Measurements from ENCODE around the gene MCTP1. TPM values are rescaled to one million over a fixed set of nuclear protein-coding genes. Genes with fewer than 3 reads are reported as not detected.
"Not testable (repeated sequence)": the region's sequence is repeated elsewhere in the genome, so short reads cannot be mapped to it uniquely, and the experiment has no call there.

The MCTP1 gene
- total RNA-seq, 1 donor from 2014 or later, result 63.6 TPM

DNA sequence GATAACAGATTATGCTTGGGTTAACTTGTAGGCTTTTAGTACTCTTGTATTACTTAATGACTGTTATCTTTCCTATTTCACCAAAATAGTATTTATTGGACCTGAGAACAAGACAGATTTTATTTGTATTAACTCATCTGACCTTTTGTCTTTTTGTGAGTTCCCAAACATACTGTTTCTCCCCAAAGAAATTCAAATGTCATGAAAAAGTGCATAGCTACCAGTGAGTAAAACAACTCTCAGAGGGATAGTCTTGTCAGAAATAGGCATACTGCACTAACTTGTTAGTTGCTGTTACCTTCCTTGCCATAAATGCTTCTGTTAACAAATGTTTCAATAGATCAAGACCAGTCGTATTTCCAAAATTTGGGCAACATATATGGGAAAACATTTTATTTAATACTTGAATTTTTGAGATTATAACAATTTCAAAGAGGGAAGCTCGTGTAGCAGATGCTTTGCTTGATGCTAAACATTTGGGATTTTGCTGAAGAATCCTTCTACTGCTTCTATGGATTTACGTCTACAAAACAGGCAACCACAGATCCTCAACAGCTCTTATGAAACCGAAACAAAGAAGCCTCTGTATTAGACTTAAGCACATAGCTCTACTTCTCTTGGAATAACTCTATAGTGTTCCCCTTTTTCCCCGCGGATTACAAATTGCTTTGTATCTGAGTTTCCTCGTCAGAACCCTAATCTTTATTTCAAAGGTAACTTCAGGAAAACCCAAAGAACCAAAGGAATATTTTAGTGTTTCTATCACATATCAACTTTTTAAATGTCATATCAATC, 248.8 kb downstream of the MCTP1 start:
- DNase-seq (ENCODE audit: low read depth, low spot score), result no peak

DNA sequence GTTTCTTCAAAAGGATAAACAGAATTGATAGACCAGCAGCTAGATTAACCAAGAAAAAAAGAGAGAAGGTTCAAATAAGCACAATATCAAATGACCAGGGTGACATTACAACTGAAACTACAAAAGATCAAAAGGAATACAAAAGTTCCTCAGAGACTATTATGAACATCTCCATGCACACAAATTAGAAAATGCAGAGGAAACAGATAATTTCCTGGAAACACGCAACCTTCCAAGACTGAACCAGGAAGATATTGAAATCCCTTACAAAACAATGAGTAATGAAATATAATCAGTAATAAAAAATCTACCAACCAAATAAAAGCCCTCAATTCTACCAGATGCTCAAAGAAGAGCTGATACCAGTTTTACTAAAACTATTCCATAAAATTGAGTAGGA, 252.1 kb downstream of the MCTP1 start:
- peak; percentile 24 for DNase-seq (ENCODE audit: low read depth, low spot score)

DNA sequence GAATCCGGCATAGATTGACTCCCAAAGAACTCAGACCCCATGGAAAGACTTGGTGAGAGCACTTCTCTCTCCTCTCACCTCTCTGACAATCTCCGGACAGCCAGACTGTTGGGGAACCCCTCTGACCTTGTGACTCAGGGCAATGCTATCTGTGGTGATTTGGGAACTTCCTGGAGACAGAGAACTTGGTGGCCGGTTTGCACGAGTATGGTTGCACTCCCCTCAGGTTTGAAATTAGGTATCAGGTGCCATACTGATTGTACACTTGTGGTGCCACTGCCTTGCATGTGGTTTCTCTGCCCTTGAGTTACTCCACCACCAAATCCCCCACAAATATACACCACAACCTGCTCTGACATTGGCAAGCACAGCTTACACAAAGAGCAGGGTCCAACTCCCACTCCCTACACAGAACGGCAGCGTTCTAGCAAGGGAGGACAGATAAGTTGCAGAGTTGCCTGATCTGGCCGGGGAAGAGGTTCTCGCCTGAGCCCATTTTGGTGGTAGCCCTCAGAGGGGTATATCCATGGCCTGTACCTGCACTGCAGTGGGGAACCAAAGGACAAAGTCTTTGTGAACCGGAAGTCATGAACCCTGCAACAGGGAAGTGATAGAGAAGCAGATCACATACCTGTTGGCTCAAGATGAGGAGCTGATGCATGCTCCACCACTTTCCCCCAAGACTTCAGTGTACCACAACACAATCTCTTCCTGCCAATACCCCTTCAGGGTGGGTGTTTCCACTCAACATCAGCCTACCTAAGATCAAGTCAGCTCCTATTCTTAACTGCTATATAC, 255.1 kb downstream of the MCTP1 start:
- no peak for DNase-seq (ENCODE audit: low read depth, low spot score)

DNA sequence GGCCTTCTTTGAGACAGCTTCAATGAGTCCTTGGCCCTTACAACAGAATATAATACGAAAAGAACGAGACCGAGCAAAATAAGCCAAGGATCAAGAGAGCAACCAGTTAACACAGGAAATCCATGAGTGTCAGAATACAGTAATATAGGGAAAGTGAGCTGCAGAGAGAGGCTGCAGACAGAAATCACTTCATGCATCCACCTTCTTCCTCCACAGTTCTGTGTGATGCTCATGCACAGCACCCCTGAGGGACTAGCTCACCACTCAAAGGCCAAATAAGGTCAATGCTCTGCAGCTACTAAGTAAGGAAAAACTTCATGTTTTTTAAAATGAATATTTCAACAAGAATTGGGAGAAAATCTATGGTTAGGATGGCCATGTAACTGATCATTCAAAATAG, 257.1 kb downstream of the MCTP1 start:
- DNase-seq (ENCODE audit: low read depth, low spot score), result no peak

DNA sequence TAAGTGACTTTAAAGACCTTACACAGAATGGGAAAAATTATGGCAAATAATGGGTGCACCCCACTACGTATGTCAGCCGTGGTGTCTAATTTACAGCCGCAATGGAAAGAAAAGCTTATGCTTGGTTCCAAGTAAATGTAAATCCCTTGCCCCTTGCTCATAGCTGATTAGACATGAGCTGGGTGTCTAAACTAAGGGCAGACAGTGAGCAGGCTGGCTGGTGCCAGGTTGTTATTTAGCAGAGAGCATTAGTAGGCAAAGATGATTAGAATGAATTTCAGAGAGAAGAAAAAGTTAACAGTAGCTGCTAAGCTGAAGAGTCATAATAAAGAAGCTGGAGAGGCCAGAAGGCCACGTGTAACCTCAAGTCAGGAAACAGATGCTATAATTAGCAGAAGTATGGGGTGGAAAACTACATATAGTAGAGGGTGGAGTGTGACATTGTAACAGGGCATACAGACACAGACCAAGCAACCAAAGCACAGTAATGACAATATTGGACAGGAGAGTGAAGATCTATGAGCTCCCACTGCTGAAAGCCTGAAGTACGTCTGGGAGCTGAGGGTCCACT, 257.7 kb downstream of the MCTP1 start:
- no peak for DNase-seq (ENCODE audit: low read depth, low spot score)

DNA sequence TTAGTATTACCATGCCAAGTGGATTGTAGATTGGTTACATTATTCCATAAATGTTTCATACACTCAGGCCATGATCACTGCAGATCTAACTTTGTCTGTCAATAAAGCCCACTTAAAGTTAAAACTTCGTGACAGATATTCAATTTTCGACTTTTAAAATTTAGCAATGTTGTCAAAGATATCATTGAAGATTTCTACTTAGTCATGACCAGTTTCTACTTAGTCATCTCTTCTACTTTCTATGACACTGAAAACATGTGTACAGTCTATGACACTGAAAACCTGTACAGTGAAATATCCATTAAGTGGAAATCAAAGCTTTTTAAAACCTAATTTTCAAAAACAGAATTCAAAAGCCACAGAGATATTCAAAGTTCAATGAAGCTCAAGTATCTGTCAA, 258.2 kb downstream of the MCTP1 start:
- no peak for DNase-seq (ENCODE audit: low read depth, low spot score)

DNA sequence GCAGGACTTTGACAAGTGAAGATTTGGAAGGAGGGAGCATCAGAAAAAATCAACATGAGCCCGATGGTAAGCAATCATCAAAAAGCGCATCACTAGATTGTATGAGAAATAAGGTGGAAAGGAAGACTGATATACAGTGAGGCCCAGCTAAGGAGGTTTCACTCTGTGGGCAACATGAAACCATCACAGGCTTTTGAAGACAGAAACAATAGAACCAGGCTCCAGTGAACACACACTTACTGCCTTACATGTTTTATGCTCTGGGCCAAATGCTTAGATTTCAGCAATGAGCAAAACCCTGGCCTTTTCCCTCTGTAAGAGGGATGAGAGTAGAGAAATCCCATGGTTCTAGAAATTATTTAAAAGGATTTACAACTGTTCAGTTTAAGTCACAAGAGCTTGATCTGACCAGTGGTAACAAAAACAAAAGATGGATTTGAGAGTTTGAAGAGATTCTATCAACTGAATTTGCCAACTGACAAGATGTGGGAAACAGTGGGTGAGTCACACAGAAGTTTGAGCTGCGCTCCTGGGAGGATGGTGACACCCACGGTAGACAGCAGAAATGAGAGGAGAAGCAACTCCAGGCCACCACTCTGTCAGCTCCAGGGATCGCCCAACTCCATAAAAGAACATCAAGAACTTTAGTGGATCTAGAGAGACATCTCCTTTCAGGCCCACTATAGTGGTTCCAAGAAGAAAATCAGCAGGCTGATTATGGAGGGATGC, 261.8 kb downstream of the MCTP1 start:
- DNase-seq (ENCODE audit: low read depth, low spot score), result no peak

DNA sequence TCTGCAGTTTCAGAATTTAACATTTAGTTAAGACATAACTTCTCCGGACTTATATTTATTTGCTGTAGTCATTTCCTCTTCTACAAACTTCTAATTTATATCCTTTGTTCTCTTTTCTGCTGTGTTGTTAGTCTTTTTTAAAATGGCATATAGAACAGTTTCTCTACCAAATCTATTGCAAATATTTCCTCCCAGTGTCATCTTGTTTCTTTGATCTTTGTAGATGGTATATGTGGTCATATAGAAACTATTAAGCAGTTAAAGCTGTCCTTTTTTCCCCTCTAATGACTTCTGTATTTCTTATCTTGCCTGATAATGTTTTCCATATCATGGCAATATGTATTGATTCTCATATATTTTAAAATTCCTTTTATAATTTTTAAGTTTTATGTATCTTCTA, 264.5 kb downstream of the MCTP1 start:
- no peak for DNase-seq (ENCODE audit: low read depth, low spot score)

DNA sequence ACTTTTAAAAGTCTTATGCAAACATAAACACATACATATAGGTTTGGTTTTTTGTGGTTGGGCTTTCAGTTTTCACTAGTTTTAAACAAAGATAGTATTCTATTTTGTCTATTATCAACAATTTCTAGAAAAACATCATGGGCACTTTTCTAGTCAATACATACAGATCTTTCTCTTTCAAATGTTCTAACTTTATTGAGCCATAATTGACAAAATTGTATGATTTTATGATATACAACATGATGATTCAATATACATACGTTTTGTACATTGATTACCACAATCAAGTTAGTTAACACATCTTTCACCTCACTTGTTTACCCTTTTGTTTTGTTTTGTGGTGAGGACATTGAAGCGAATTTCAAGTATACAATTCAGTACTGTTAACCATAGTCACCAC, 265.9 kb downstream of the MCTP1 start:
- no peak for DNase-seq (ENCODE audit: low read depth, low spot score)

DNA sequence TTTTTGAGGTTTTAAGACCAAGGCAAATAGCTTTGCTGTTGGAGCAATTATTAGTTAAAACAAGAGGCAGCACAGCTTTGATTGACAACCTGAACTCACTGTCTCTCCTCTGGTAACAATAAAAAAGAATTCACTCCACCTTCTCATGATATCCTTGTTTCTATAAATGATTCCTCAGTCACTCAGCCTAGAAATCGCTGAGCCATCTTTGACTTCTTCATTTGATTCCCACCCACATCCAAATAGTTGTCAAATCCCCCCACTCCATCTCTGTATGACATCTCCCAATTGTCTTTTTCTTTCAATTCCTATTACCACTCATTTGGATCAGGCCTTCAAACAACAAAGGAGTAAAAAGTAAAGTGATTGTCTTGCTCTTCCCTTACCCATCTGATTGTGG, 266.4 kb downstream of the MCTP1 start:
- DNase-seq (ENCODE audit: low read depth, low spot score), result no peak

DNA sequence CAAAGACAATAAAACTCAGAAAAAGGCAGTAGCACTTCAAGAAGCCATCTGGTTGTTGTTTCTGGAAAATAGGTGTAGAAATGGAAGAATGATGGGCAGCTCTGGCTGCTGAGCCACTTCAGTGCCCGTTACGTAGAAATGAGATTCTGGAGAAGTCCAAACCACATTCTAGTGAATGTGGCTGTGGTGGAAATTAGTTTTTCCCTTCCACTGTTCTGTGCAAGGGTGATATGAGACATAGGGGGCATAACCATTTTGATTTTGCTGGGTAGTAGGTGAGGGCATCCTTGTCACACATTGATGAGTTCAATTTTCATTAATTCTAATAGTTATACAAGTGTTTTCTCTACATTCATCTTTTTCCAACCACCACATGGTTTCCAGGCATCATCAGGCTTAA, 275.1 kb downstream of the MCTP1 start:
- DNase-seq (ENCODE audit: low read depth, low spot score), result no peak

DNA sequence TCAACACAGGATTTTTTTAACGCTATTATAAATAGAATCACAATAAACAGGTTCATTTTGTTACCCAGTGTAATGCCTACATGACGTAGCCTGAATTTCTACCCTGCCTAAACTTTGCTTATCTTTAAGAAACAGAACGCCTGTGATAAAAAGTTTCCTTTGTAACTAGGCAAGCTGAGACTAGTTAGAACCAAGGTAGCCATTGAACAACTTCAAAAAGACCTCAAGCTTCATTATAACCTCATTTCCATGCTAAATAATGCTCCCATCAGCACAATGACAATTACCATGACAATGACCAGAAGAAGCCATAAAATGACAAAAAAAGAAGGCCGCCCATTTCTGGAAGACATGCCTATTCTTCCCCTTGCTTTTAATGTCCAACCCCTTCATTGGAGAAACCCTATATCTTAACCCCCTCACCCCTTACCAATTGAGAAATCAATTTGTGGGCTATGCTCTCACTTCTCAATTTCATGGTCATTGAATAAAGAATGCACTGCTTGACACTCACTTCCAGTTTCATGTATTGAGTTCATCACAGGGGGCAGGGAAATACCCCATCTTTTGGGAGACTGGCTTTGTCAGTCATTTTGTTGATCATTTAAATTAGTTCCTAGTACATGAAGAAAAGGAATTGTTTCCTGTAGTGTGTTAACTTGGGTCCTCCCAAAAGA, 276.8 kb downstream of the MCTP1 start:
- DNase-seq (ENCODE audit: low read depth, low spot score), result no peak

DNA sequence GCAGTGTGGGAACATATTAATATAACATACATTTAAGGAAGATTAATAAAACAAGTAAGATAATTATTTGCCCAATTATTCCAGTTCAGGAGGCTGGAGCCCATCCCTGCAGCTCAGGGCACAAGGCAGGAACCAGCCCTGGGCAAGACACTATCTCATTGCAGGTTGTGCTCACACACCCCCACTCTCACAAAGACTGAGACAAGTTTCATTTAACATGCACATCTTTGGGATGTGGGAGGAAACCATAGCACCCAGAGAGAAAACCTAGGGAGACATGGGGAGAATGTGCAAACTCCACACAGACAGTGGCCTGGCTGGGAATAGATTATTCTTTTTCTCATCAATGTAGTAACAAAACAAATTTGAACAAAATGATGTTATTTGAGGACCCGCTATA, 279.1 kb downstream of the MCTP1 start:
- DNase-seq (ENCODE audit: low read depth, low spot score), result no peak

DNA sequence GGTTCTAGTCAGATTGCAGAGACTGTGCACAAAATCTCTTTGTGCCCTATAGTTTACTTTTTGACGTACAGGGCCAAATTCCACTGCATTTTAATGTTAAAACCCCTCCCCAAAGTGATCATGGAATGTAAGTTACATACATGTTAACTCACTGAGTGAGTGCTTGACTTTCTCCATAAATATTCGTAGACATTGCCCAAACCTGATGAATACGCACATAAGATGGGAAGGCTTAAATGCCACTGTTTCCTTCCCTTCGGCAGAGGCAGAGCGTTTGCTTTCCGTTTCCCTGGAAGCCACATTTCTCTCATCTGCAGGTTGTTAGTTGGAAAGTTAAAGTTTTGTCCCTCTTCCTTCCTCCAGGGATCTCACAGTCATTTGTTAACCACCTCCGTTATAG, 286.2 kb downstream of the MCTP1 start:
- DNase-seq (ENCODE audit: low read depth, low spot score), result no peak

DNA sequence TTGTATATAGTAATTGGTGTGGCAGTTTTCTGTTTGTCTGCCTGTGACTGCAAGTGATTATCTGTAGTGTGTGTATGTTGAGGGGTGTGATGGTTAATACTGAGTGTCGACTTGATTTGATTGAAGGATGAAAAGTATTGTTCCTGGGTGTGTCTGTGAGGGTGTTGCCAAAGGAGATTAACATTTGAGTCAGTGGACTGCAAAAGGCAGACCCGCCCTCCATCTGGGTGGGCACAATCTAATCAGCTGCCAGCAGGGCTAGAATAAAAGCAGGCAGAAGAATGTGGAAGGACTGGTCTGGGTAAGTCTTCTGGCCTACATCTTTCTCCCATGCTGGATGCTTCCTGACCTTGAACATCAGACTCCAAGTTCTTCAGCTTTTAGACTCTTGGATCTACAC, 290.4 kb downstream of the MCTP1 start:
- not testable (repeated sequence) for DNase-seq (ENCODE audit: low read depth, low spot score)

DNA sequence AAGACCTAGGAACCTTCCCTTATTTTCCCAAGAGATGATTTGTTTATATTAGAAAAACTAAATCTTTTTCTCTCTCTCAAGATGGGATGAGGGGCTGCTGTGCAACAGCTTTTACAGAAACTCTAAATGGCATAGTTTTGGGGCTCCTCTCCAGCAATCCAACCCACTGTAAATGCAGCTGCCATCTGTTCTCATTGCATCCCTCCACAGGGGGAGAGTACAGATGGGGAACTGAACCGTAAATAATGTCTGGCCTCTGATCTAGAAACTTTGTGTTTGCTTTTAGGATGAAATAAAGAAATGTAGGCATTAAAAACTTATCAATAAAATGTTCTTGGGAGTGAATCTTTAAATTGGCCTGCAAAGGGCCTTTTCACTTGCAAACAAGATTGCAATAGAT, 291.4 kb downstream of the MCTP1 start:
- no peak for DNase-seq (ENCODE audit: low read depth, low spot score)

DNA sequence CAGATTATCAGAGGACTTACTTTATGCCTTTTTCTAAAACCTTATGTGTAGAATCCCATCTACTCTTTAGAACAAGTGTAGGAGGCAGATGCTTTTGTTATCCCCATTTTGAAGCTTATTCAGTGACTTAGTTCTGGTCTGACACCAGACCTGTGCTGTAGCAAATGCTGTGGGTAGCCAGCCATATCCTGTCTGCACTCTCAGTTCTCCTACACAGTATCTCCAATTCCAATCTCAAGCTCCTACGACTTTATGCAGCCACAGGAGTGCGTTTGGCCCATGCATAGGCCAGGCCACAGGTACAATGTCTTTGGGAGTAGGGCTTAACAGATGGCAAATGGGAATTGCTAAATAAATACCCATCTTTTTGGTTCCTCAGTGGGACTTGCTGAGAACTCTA, 292.6 kb downstream of the MCTP1 start:
- no peak for DNase-seq (ENCODE audit: low read depth, low spot score)

DNA sequence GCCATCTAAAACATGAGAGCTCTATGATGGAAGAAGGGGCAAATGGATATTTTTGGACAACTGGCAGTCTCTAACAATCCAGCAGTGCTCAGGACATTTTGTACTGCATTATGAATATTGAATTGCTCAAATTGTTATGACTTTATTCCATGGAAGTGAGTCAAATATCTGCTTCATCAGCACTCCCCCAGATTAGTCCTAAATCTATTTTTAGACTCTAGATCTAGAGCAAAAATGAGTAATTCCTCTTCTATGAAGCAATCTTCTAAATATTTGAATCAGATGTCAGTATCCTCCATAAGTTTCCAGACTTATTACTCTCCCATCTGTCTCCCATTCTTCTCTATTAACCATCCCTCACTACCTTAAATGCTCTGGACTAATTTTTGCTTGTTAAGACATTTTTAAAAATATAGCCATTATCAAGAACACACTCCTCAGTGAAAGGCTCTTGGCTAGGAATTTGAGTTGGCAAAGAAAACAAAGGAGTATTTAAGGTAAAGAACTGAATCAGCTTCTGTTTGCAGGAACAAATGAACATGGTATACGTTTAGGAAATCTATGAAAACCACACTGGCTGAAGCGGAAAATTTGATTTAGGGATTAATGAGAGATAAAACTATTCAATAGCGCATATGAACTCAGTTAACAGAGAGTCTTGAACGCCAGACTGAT, 300.9 kb downstream of the MCTP1 start:
- no peak for DNase-seq (ENCODE audit: low read depth, low spot score)

DNA sequence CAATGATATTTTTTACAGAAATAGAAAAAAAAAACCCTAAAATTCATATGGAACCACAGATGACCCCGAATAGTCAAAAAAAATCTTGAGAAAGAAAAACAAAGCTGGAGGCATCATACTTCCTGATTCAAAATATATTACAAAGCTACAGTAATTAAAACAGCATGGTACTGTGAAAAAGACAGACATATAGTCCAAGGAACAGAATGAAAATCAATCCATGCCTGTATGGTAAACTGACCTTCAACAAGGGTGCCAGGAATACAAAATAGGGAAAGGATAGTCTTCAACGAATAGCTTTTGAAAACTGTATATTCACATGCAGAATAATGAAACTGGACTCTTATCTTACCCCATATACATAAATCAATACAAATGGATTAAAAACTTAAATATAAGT, 307.5 kb downstream of the MCTP1 start:
- DNase-seq (ENCODE audit: low read depth, low spot score), result no peak

DNA sequence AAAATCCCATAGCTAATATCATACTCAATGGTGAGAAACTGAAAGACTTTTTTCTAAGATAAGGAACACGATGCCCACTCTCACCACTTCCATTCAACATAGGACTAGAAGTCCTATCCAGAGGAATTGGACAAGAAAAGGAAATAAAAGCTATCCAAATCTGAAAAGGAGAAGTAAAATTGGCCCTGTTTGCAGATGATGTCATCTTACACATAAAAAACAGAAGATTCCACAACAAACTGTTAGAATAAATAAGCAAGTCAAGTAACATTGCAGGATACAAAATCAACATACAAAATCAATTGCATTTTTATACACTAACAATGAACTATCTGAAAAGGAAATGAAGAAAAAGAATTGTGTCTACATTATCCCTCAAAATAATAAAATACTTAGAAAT, 308.0 kb downstream of the MCTP1 start:
- DNase-seq (ENCODE audit: low read depth, low spot score), result no peak

DNA sequence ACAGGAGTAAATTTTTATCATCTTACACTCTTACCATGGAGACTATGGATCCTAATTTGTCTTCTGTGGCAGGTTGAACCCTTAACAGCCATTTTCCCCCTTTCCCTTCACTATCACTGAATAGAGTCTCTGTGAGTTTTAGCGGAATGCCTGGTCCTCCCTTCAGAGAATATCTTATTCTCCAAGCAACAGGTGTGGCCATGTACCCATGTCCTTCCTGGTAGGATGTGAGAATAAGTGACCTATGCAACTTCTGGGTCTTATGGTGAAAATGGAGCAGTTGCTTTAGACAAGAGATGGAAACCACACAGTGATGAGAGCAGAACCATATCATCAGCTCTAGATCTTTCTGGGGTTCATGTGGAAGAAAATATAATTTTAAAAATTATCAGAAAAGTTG, 312.6 kb downstream of the MCTP1 start:
- DNase-seq (ENCODE audit: low read depth, low spot score), result no peak

Data from pulmonary artery endothelial cell (primary cell).